CD4-positive, alpha-beta T cell treated with Interleukin-6 at 100 ng/mL for 8 hours (primary cell): ENCODE data around the gene GALNT18.

ENCODE experiments used
- DNase-seq: peaks from one replicate; pipeline ENCODE4 v3.0.0-alpha.2; 2020; ENCODE audit warnings: mixed read lengths, low spot score

The GALNT18 gene

DNA sequence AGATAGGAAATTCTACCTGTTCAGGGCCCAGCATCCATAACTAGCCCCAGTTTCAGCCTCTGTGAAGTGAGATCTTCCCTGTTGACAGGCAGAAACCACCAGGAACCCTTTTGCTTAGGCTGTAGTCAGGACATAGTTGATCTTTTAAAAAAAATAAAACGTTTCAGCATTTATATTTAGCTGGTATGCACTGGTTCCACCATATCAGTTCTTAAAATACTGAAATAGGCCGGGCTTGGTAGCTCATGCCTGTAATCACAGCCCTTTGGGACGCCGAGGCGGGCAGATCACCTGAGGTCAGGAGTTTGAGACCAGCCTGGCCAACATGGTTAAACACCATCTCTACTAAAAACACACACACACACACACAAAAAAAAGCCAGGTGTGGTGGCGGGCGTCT, 35.3 kb downstream of the GALNT18 start:
- no peak for DNase-seq

DNA sequence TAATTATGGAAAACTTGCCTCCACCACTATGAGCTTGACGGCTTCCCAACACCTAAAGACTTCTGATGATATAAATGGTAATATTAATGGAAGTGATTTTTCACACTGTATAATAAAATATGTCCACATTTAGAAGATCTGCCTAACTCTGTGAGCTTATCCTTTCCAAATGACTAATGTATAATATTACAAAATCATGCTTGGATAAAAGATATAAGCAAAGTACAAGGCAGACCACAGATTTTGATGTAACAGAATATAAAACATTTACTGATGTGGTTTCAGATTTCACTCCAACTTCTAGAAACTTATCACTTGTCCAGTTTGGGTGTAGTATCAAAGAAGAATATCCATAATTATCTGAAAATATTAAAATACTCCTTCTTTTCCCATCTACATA, 36.9 kb downstream of the GALNT18 start:
- DNase-seq: no peak

DNA sequence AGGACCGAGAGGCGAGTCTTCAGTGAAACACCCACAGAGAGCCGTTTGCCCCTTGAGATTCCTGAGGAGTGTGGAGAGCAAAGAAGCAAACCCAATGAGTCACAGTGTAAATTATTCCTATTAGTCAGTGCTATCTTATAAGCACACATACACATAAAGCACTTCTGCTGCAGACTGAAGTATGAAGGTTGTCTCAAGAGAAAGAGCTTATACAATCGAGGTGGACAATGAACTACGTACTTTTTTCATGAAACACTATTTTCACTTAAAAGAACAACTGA, 37.3 kb downstream of the GALNT18 start:
- DNase-seq: no peak

DNA sequence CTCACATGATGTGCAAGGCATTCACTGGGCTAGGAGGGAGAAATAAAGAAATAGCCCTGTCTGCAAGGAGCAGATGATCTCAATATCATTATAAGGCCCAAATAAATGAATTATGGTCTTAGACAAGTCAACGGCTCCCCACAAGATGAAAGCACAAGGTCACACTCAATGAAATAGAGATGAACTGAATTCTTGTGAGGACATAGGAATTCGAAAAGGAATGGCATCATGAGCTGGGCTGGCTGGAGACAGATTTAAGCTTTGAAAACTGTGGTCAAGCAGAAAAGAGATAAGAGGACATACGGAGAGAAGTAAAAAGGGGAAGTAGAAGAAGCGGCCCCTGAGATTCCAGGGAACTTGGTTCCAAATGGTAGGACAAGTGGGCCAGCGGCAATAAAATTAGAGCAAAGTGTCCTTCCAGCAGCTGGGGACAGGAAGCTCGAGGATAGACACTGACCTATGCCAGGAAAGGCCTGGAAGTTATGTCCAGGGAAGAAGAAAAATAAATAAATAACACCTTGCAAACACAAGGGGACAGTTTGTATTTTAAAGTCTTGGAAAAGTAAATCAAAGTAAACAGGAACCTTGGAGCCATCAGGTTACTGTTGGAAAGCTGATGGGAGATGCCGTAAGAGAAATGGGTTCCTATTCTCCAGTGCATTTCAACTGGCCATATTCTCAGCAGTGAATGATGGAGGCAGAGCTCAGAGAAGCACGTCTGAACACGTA, 37.8 kb downstream of the GALNT18 start:
- no peak for DNase-seq

DNA sequence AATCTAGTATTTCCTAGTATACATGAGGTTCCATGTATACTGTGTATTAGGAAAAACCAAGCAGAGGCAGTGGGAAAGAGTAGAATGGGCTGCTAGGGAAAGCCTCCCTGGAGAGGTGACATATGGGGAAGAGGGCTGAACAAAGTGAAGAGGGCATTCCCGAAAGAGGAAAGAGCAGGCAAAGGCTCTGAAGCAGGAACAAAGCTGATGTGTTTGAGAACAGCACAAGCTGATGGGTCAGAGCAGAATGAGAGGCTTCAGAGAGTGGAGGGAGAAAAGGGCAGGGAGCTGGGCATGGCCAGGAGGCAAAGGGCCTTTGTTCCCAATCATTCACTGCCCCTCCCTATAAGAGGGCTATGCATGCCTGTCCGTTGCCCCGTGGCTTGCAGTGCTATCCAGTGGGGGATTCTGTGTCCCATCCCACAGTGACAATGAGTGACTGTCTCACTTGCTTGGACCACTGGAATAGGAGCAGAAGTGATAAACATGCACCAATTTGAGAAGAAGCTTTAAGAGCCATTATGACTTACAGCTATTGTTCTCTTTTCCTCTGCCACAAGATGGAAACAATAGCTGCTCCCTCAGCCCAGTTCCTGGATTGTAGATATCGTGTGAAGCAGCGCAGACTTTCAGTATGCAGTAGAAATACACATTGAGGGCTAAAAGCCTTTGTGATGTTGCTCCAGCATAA, 39.6 kb downstream of the GALNT18 start:
- no peak for DNase-seq

DNA sequence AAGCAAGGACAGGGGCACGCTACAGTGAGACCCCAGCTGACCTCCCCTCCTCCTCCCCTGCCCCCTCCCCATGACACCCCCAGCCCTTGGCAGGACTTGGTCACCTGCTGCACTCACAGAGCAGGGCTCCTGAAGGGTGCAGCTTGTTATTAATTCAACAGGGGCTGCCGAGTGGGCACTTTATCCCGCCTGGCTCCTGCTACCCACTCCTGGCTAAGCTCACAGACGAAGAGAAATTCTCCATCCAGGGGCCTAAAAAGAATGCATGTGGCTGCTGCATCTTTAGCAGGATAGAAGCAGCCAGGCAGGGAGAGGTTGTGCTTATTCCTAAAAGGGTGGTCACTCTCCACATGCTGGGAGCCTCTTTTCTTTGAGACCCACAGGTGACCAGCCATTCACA, 40.3 kb downstream of the GALNT18 start:
- DNase-seq: no peak

DNA sequence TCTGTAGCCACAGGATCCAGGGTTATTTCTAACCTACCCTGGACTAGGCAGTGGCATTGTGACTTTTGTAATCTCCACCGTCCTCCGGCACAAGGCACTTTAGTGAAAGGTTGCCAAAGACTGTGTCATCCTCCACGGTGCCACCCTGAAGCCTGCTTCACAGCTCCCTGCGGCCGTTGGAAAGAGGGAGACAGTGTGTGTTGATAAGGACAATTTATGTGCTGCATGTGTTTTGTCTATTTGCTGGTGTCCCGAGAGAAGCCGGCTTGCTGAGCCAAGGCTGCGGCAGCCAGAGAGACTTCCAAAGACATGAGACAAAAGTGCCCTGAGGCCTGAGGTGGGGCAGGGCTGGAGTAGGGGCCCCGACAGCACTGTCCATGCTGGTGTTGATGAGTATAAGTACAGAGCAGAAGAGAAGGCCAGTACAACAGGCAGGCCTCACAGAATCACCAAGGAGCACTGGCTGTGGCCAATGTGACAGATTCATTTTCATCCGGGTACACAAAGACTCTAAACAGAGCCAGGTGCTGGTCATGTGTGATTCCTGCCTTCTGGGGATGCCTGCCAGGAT, 40.9 kb downstream of the GALNT18 start:
- DNase-seq: no peak

DNA sequence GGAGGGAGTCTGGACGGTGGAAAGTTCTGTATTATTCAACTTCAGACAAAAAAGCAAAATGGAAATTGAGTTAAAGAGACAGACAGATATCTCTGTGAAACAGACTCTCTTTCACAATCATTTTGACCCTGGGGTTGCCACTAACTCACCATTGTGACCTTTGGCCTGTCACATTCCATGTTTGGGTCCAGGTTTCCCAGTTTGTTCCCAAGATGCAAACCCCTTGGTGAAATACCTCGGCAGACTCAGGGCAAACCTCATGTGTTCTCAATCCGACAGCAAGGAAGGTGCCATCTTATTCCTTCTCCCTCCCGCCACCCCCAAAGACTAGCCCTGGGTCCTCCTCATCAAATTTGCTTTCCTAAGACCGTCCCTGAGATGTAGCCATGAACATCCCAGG, 41.8 kb downstream of the GALNT18 start:
- DNase-seq: no peak

DNA sequence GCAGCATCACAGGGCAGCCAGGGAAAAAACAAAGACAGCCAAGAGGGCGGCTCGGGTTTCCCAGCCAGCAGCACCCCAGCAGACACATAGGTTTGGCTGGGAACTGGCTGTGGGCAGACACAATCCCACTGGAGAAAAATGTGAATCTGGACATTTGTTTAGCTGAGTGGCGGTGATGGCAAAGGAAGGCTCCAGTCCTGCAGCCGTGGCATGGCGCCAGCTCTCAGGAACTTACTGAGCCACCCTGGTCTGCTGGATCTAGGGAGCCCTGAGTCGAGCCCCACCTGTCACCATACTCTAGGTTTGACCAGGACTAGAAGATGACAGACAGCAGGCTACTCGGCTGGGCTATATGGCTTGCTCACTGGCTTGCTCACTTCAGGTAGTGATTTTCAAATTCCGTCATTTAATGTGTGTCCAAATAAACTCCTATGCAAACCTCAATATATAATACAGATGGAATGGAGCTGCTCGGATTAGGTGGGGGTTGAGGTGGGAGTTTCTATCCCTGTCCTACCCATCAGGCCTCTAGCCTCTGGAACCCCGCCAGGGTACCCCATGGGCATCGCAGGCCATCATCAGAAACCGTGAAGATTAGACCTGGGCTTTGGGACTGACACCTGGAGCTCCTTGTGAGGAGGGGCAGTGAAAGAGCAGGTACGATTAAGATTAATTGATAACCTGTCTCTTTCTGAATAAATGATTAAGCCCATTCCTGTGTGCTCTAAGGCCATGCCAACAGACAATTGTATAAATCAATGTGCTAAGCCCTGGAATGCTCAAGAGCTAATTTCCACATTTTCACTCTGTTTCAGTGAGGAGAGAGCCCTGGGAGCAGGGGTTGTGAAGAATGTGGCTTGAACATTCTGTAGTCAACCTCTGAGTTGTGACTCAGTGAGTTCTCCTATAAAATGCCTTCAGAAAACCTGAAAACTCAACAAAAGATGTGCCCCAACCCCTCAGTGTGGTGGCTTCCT, 42.5 kb downstream of the GALNT18 start:
- DNase-seq: no peak

DNA sequence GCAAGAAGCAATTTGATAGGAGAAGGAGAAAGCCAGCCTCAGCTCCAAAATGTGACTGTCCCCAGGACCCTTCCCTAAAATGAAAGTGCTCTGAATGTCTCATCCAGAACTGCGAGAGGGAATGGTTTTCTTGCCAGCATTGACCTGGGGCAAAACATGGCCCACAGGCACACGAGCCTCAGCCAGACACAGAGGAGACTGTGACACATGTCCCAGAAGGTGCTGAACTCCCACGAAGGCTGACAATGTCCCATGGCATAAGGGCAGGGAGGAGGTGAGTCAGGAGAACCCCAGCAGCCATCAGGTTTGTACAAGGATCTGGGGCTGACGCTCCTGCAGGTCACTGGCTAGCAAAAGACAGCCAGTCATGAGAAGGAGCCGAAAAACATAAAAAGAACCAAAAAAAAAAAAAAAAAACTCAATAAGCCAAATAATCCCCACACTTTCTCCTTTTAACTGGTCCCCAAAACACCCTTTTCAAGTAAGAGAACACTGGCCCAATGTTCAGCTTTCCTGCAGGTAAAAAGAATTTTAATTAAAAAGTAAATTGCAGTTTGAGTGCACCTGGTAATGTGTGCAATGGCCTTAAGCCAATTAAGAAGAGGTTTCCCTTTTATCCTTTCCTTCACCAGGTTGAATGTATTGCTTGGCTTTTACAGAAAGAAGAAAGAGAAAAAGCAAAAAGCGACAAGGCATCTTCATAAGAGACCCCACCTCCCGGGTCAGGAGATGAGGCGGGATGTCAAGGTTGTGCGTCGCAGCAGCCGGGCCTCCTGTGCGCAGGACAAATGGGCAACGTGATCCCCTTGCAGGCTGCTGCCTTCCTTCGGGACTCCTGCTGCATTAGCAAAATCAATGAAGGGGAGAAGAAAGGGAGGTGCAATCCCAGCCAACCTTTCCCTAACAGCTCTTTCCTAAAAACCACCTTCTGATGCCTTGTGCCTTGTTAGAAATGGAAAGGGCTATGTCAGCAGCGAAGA, 43.6 kb downstream of the GALNT18 start:
- DNase-seq: no peak

DNA sequence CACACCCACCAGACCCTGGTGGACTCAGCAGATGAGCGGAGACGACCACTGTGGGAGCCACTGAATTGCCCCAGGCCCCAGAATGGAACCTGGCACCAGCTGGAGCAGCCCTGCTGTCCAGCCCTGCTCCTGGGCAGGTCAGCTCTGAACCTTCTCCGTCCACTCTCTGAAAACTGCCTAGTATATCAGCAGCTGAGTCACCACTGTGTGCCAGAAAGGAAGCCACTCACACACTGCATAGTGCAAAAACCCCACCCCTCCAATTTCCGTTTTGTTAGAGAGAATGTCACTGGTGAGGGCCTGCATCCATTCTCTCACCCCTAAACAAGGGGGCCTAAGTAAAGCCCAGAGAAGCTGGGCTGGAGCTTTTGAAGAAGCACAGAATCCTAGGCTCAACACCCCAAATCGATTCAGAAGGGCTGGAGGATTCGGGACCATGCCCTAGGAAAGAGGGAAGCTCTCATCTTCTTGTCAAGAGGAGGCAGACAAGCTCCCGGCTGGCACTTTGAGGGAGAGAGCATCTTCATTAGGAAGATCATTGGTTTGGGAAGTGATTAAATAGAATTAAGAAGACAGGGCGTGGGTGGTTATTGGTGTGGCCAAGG, 44.5 kb downstream of the GALNT18 start:
- DNase-seq: no peak

DNA sequence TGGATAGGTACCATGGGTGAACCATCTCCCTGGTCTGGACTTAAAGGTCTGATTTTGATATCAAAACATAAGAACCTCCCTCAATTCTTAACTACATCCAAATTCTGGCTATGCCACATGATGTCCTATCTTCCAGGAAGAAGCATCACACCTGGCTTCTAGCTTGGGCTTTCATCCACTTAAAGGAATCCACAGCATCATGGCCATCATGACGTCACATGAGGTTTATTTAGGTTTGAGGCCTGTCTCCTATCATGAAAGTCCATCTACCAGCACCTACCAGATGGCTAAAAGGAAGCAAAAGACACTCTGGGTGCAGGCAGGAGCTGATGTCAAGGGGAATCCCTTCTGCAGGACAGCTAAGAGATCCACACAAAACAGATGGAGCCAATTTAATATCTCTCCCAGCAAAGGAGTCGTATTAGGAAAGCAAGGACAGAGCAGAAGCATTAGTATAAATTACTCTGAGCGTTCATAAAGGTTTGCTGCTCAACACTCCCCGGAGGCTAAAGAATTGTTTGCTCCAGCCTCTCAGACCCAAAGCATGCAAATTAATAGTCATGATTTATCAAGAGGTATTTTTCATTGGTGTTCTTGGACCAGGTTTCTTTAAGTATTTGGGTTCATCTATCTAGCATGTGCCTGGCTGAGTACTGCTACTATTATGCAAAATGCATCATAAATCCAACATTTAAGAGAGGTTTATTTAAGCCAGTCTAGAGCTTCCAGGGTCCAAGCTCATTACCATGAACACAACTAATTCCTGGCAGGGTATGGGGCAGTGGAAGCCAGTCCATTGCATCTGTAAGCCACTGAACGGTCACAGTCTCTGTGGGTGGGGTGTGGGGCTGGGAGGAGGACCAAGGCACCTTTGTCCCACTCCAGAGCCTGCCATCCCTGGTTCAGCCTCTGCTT, 47.2 kb downstream of the GALNT18 start:
- DNase-seq: no peak

DNA sequence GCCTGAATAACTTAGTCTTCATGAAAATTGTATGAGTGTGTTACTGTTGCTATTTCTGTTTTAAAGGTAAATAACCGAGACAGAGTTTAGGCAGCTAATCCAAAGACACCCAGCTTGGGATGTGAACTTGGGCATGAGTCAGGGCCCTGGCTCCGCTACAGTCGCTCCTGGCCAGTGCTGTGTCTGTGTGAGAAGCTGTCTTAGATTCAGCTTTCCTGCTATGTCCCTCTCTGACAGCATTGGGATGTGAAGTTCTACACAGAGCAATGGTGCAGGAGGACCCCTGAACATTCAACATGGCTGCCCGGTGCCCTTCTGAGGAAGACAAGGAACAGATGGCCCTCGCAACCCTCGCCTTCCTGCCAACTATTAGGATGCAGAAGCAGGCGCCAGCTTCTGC, 49.4 kb downstream of the GALNT18 start:
- DNase-seq: no peak

DNA sequence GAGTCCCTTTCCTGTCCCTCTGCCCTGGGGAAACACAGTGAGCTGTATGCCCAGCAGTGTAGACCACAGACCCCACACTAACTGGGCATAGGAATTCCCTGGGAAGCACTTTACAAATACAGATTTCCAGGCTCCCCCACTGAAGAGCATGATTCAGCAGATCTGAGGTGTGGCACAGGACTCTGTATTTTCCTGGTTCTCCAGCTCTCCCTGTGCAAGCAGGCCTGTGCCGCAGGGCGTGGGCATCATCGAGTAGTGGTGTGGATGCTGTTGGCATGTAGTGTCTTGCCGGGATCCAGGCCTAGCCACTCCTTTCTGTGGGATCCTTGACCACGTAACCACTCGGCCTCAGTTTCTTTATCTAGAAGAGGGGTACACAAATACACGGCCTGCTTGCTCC, 49.9 kb downstream of the GALNT18 start:
- no peak for DNase-seq

DNA sequence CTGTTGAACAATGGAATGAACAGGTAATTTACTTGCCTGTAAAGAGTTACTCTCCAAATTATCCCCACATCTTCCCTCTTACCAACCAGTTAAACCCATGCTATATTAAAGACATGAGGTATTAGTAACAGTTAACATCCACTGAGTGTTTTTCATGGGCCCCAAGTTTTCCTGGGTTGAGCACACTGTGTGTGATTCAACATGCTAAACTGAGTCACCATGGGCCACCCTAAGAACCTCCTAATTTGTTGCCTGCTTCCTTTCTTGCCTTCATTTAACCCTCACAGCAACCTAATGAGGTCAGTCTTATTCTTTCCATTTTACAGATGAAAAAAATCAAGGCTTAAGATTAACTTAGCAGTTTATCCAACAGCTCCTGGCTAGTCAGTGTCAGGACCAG, 51.0 kb downstream of the GALNT18 start:
- no peak for DNase-seq

DNA sequence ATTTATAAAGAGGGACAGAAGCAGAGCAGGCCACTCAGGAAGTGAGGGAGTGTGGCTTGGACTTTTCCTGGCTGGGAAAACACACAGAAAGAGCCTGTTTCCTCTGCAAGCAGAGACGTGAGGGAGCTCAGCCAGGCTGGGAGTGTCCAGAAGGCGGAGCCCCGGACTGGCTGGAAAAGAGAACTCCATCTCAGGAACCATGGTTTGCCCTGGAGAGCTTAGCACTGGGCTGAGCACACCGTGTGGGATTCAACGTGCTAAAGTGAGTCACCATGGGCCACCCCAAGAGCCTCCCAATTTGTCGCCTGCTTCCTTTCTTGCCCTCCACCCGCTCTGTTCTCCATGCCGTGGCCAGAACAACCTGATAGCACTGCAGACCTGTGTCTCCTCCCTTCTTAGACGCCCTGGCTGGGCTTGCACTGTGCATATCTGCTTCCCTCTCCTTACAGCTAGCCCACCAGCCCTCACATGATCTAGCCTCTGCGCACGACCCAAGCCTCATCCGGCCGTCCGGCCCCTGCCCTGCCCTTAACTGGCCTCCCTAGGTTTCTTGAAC, 51.8 kb downstream of the GALNT18 start:
- no peak for DNase-seq

DNA sequence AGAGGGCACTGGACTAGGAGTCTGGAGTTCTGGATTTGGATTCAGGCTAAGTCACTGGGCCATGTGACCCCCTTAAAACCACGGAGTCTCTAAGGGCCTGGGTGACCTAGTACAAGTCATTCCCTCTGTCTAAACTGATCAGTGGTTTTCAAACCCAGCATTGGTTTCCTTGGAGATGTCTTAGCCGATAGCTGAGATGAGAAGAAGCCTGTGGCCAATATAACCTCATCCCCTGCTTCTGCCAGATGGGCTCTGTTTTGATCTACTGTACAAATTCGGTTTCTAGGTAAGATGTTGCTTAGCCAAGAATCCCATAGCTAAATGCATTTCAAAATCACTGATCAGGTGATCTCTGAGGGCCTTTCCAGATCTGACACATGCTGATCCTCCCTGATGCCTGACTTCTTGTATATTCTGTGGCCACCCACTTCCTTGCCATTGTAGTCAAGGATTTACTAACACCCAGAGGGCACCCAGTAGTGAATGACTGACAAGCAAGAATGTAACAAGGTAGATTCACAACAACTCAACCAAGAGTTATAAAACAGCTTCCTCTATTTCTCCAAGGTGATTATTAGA, 53.1 kb downstream of the GALNT18 start:
- DNase-seq: no peak

DNA sequence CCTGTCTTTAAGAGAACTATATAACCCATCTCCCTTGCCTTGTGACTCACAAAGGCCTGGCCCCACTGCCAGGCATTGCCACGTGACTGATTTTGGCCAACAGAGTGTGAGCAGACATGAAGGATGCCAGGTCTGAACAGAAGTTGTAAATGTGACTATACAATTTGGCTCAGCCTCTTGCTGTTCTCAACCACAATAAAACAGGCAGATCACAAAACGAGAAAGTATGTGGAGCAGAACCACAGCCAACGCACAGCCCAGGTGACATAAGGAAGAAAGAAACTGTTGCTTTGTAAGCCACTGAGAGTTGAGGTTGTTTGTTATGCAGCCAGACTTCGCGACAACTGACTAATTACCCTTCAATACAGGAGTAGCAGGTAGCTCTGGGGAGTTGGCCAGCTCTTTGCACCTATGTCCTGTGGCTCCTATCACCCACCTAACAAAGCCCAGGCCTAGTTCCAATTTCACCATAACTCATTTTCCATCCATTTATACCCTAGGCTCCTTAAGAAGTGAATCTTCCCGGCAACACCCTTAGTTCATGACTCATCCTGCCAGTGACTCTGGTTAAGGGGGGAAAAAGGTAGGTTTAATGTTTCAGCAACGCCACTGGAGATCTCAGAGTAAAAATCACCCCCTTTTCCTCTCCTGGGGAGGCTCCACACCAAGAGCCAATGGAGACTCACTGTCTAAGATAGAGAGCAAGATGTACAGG, 53.7 kb downstream of the GALNT18 start:
- DNase-seq: no peak

DNA sequence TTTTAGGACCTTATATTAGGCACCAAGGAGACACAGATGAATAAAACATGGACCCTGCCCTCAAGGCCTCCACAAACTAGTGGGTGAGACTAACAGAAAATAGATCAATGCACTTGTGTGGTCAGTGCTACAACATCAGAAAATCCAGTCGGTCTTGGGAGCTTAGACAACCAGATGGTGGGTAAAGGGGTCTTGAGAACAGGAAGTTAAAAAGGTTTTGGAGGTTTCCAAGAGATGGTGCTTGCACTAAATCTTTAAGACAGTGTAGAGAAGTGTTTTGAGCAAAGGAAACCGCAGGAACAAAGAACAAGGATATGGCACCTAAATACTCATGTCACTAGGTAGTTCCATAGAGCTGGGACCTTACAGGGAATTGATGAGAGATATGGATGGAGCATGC, 56.2 kb downstream of the GALNT18 start:
- DNase-seq: no peak
